Fibroblast of skin of scalp (primary cell): ENCODE results near the gene TCIRG1.

Experiments used
- DNase-seq: peaks from one replicate; pipeline ENCODE4 v3.0.0-alpha.2; 2013

Gene TCIRG1

GRCh38 chr11:68017980-68018729 is 20.7 kb upstream of the TCIRG1 start:
- no peak for DNase-seq

DNA sequence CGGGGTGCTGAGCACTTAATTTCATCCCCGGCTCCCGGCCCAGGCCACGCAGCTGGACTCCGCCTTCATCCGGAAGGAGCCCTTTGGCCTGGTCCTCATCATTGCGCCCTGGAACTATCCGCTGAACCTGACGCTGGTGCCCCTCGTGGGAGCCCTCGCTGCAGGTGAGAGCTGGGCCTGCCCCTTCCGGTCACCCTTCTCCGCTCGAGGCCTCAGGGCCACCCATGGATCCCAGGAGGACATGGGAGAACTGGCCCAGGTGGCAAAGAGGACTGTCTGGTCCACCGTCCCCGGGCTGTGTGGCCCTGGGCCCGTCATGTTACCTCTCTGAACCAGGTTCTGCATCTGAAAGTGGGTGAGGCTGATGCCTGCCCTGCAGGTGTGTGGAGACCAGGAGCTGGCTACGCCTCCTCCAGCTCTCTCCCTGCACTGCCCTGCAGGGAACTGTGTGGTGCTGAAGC is 20.1 kb upstream of the TCIRG1 start:
- no peak for DNase-seq

GRCh38 chr11:68019486-68019885 is 19.3 kb upstream of the TCIRG1 start:
- no peak for DNase-seq

GRCh38 chr11:68020575-68020974 is 18.2 kb upstream of the TCIRG1 start:
- DNase-seq = peak; percentile 46

GRCh38 chr11:68021167-68021787 is 17.5 kb upstream of the TCIRG1 start:
- DNase-seq = no peak

DNA sequence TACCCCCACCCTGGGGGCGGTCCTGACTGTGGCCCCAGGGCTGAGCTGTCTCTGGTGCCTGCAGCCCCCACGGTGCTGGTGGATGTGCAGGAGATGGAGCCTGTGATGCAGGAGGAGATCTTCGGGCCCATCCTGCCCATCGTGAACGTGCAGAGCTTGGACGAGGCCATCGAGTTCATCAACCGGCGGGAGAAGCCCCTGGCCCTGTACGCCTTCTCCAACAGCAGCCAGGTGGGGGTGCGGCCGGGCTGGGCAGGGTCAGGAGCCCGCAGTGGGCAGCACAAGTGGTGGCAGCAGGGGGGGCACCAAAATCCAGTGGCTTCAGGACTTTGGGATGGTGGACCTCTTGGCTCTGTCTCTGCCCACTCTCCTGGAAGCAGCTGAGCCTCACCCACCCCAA is 16.3 kb upstream of the TCIRG1 start:
- no peak for DNase-seq

DNA sequence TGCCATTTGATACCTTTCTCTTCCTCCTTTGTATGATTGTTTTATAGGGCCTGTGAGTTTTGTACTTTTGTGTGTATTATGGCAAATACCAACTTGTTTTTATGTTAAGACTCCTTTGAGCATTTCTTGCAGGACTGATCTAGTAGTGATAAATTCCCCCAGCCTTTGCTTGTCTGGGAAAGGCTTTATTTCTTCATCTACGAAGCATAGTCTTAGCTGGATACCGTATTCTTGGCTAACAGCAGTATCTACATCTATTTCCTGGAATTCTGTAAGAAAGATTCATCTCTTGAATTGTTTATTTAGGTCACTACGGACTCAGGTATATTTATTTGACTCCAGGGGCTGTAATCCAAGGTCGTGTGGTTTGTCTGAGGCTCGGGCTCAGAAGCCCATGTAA is 14.3 kb upstream of the TCIRG1 start:
- no peak for DNase-seq

DNA sequence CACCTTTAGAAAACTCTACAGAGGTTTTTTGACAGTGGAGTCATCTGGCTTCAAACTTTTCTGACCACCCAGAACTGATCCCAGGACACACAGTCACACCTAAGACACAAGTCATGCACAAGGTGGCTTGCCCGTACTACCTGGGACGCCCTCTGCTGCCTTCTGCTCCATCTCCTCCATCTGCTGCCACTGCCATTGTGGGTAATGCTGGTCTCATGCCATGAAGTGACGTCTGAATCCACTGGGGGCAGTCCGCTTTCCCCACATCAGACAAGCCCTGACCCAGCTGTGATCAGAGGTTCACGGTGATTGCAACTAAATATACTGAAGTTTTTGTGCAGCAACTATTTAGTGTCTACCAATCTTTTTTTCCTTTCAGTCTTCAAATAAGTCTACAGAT is 13.8 kb upstream of the TCIRG1 start:
- DNase-seq = no peak

GRCh38 chr11:68026391-68027105 is 12.3 kb upstream of the TCIRG1 start:
- no peak for DNase-seq

DNA sequence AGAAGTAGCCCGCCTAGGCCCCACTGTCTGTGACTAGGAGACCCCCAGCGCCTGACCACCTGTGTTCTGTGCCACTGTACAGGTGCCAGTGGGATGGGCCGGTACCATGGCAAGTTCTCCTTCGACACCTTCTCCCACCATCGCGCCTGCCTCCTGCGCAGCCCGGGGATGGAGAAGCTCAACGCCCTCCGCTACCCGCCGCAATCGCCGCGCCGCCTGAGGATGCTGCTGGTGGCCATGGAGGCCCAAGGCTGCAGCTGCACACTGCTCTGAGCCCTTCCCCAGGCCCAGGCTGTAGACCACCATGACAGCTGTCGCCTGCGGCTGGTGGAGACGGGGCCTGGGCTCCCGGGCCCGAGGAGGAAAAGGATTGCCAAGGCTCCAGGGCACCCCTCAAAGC is 11.2 kb upstream of the TCIRG1 start:
- no peak for DNase-seq

DNA sequence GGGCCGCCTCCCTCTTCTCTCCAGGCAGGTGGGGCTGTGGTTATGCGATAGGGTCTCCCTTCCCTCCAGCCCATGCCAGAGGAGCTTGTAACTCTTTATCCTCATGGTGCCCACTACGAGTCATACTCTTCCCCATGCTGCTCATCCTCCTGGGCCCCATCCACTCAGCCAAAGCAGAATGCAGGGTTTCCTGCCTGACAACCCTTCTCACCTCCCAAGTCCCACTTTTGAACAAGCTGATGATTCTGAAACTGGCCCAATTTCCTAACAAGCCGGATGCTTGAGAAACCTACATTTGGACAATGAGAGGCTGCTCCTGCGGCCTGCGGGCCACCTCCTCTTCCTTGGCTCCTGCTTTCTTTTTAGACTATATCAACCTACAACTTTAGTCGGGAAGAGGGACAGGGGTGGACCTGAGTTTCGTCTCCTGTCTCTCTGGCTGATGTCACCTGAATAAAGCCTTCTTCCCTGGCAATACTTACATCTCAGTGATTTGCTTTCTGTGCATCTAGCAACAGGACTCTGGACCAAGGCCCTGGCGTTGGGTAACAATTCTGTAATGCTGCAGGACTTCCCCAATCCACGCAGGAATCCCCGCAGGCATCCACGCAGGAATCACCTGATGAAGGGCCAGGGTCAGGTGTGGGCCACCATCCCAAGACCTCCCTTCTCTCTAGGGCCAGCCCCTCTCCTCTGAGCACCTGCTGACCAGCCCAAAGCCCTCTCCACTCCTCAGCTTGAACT is 9.9 kb upstream of the TCIRG1 start:
- DNase-seq = peak; percentile 54

DNA sequence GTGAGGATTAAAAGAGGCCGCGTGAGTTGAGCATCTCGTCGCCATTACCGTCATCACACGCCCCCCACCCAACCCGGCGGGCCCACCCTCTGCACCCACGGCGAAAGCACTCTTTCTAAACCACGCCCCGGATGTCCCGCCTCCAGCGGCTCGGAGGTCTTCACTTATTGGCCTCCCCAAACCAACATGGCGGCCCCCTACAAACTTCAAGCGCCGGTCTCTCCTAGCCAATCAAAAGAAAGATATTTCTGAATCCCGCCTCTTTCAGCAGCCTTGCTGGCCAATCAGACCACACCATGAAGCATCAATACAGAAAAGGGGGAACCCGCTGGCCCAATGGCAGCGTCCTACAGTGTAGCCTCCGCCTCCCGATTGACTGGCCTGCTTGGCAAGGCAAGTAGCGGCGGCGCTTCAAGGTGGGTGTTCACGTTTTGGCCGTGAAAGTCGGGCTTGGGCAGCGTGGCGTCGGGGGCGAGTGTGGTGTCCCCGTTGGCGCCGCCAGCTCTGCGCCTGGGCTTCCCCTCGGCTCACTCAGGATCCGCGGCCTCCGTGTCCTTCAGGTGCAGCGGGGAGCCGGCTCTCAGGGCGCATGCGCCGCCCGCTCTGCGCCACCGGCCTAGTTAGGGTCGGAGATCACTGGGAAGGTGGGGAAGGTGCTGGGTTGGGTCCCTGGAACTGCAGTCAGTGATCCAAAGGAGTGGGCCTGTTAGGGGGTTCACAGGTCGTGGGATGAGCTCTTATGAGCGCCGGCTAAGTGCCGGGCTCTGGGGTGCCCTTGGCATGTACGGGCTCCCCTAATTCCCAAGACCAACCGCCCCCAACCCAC is 8.3 kb upstream of the TCIRG1 start, which contains the start of gene NDUFS8:
NDUFS8 (plus strand) TSS at position 364 of the 826 bp plus-strand sequence. CDS start 1,471 bp downstream, outside the sequence.
- peak; percentile 99 for DNase-seq

GRCh38 chr11:68031144-68031464 is 7.7 kb upstream of the TCIRG1 start:
- no peak for DNase-seq

DNA sequence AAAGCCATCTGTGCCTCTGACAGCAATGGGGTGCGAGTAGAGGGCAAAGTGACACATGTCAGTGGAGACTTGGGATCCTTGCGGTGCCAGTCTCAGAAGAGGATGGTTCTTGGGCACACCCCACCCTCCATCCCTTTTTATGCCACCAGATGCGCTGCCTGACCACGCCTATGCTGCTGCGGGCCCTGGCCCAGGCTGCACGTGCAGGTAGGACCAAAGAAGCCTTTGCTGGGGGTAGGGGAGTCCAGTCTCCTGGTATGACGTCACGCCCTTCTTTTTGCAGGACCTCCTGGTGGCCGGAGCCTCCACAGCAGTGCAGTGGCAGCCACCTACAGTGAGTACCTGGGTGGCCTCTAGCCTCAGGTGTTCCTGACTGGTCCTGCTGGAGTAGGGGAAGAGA is 6.8 kb upstream of the TCIRG1 start:
- DNase-seq = no peak

DNA sequence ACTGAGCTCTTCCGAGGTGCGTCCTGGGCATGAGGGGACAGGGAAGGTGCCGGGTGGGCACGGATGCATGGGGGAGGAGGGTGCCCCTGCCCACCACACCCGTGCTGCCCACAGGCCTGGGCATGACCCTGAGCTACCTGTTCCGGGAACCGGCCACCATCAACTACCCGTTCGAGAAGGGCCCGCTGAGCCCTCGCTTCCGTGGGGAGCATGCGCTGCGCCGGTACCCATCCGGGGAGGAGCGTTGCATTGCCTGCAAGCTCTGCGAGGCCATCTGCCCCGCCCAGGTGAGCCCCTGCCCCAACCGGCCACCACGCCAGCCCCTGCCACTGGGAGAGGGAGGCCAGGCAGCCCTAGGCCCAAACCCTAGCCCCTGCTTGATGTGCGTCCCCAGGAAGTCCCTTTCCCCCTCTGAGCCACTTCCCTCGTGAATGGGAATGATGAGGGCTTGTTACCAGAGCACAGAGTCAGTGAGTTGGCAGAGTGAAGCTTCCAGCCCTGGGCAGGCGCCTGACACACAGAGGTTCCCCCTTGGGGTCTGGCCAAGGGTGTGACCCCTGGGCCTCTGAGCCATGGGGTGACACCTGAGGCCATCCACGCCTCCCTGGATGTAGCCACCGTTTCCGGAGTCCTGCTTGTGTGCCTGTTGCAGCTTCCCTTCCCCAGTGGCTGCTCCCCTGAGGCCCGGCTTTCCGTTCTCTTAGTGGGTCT is 5.7 kb upstream of the TCIRG1 start:
- DNase-seq = no peak

- no peak for DNase-seq
Observed at GRCh38 chr11:68033708-68034045, 5.1 kb upstream of the TCIRG1 start.

DNA sequence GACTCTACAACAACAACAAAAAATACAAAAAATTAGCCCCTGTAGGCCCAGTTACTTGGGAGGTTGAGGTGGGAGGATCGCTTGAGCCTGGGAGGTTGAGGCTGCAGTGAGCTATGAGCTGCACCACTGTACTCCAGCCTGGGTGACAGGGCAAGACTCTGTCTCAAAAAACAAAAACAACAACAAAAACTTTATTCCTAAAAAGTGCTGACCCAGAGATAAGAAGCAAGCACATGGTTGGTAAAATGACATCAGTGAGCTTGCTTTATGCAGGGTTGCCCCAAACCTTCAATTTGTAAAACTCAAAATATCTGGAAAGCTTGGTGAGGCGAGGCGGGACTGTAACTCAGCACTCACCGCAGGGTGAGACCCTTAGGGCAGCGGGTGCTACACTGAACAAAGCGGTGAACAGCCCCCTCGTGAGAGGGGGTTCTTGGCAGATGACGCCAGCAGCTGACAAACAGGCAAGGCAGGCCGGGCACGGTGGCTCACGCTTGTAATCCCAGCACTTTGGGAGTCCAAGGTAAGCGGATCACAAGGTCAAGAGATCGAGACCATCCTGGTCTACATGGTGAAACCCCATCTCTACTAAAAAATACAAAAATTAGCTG is 3.5 kb upstream of the TCIRG1 start:
- DNase-seq = no peak

DNA sequence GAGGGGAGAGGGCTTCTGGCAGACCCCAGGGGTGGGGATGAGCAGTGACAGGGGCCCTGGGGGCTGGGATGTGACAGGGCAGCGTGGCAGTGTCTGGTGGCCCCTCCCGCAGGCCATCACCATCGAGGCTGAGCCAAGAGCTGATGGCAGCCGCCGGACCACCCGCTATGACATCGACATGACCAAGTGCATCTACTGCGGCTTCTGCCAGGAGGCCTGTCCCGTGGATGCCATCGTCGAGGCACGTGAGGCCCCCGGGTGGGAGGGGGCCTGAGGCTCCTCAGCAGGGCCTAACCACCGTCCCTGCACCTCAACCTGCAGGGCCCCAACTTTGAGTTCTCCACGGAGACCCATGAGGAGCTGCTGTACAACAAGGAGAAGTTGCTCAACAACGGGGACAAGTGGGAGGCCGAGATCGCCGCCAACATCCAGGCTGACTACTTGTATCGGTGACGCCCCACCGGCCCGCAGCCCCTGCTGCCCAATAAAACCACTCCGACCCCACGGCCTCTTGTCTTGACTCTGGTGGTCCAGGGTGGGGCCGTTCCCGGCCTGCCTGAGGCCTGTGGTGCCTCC is 2.6 kb upstream of the TCIRG1 start:
- DNase-seq = no peak

GRCh38 chr11:68036717-68037239 is 2.0 kb upstream of the TCIRG1 start:
- no peak for DNase-seq
